Vein endothelial cell (primary cell): ENCODE results near the gene HDAC3. TPM values are rescaled to one million over a fixed set of nuclear protein-coding genes. Genes with fewer than 3 reads are reported as not detected.

ENCODE experiments used
- small RNA-seq: library from RNA; depleted of rRNA; stranded (forward); fragments of <200 nt; gene quantifications from one replicate; pipeline ENCODE3, GENCODE V24; 2012
- total RNA-seq: library from RNA; depleted of rRNA; stranded (reverse); fragments of >200 nt; gene quantifications from 2 replicates; pipeline ENCODE4 v1.2.3, GENCODE V29; 2012

The HDAC3 gene
- 48.6 and 56.2 TPM in 2 replicates for total RNA-seq

GRCh38 chr5:141636413-141637122 is at the start of gene HDAC3, which contains the start of gene RELL2:
Gene HDAC3, minus strand, starts transcription at chr5:141636849. Its CDS starts 59 bp downstream, at chr5:141636790.
Gene RELL2, plus strand, starts transcription at chr5:141636997. Its CDS starts 1,229 bp downstream, at chr5:141638226.

GRCh38 chr5:141681695-141682641 is 45.3 kb upstream of the HDAC3 start, which contains the start of gene ARAP3:
Gene ARAP3, minus strand, starts transcription at chr5:141682230. Its CDS starts 1,744 bp downstream, at chr5:141680486.

GRCh38 chr5:141650851-141651727 is 14.4 kb upstream of the HDAC3 start, which contains the start of gene FCHSD1:
Gene FCHSD1, minus strand, starts transcription at chr5:141651418. Its CDS starts 50 bp downstream, at chr5:141651368.

GRCh38 chr5:141618804-141619554 is 17.7 kb downstream of the HDAC3 start, which contains the start of gene DIAPH1:
Gene DIAPH1, minus strand, starts transcription at chr5:141619000. Its CDS starts 86 bp downstream, at chr5:141618914.

Small RNA genes lying within 50 kb of the gene (small RNA-seq; reads per million reads assigned to genes)
- not detected for gene RPS27AP10

Other genes starting within 250 kb of the HDAC3 start
- 15.0 and 15.2 TPM in 2 replicates for gene PCDHGB4, start 249.2 kb downstream of the HDAC3 start, total RNA-seq
- gene PCDHGA8, start 244.2 kb downstream of the HDAC3 start, total RNA-seq: 2.0 and 2.9 TPM in 2 replicates
- 22.4 and 26.1 TPM in 2 replicates for gene PCDHGB5, start 238.9 kb downstream of the HDAC3 start, total RNA-seq
- 5.6 and 6.1 TPM in 2 replicates for gene PCDHGA9, start 234.1 kb downstream of the HDAC3 start, total RNA-seq
- 4.3 and 6.2 TPM in 2 replicates for gene PCDHGB6, start 228.8 kb downstream of the HDAC3 start, total RNA-seq
- gene PCDHGA10, start 223.9 kb downstream of the HDAC3 start, total RNA-seq: 8.8 and 9.6 TPM in 2 replicates
- gene PCDHGB7, start 219.2 kb downstream of the HDAC3 start, total RNA-seq: 10.9 and 15.7 TPM in 2 replicates
- gene PCDHGA11, start 215.8 kb downstream of the HDAC3 start, total RNA-seq: 11.4 and 12.4 TPM in 2 replicates
- 6.9 and 12.0 TPM in 2 replicates for gene PCDHGA12, start 206.3 kb downstream of the HDAC3 start, total RNA-seq
- gene PCDHGC3, start 160.9 kb downstream of the HDAC3 start, total RNA-seq: 17.0 and 20.5 TPM in 2 replicates
- 2.2 and 2.3 TPM in 2 replicates for gene PCDHGC4, start 151.8 kb downstream of the HDAC3 start, total RNA-seq
- gene PCDHGC5, start 147.8 kb downstream of the HDAC3 start, total RNA-seq: 1.3 and 1.4 TPM in 2 replicates
- gene DIAPH1, start 17.8 kb downstream of the HDAC3 start, total RNA-seq: 35.6 and 40.9 TPM in 2 replicates
- 4.6 and 7.6 TPM in 2 replicates for gene RELL2, start 148 bp upstream of the HDAC3 start, total RNA-seq
- 29.4 and 32.6 TPM in 2 replicates for gene FCHSD1, start 14.6 kb upstream of the HDAC3 start, total RNA-seq
- gene ARAP3, start 45.4 kb upstream of the HDAC3 start, total RNA-seq: 45.8 and 84.3 TPM in 2 replicates
- gene PCDH1, start 241.6 kb upstream of the HDAC3 start, total RNA-seq: 211 and 312 TPM in 2 replicates